ENCODE results near the gene BACE1-AS. TPM values are rescaled to one million over a fixed set of nuclear protein-coding genes. Genes with fewer than 3 reads are reported as not detected.
"Not testable (repeated sequence)": the region's sequence is repeated elsewhere in the genome, so short reads cannot be mapped to it uniquely, and the experiment has no call there.

Gene BACE1-AS
- total and polyA plus RNA-seq, 4 donors: 1.3 to 11.5 (median 7.4) TPM

GRCh38 chr11:117319214-117319840 is 28.2 kb downstream of the BACE1-AS start:
- DNase-seq: no peak
- 18 to 21% methylated on average over 5 of the region's 5 CpGs for WGBS, 2 donors
- Histone ChIP-seq H3K4me1 (ENCODE audit: control insufficient read depth in 1 of 2, insufficient read depth in 2 of 2, low read length in 2 of 2) (no peaks in the 10 kb centered on the region), H3K27ac (ENCODE audit: low read depth in 1 of 2, low read length in 2 of 2) (peak overlapping the region in 1 of 2 donors; percentile 7), H3K27me3 (ENCODE audit: control insufficient read depth in 1 of 2, insufficient read depth in 2 of 2, low read length in 1 of 2) (no peaks in the 10 kb centered on the region), H3K9me3 (ENCODE audit: control insufficient read depth, low read length) (no peaks in the 10 kb centered on the region), H3K4me3 (ENCODE audit: low read length in 2 of 2) (no peak overlapping the region), H3K36me3 (ENCODE audit: control insufficient read depth in 1 of 2, insufficient read depth in 2 of 2, low read length in 1 of 2) (no peaks in the 10 kb centered on the region)
- intact Hi-C loops (cut with DNase I): loop anchor here in 1 of 2 donors (5.0 kb wide), 1 partner anchor 87 kb away; the partner anchor contains the start of genes PCSK7 and RNF214
- no peak for ATAC-seq (ENCODE audit: low FRiP score)

GRCh38 chr11:117327255-117327566 is 36.1 kb downstream of the BACE1-AS start:
- not testable (repeated sequence) for H3K4me3 ChIP-seq (ENCODE audit: low read length in 2 of 2); H3K27me3 ChIP-seq (ENCODE audit: control insufficient read depth in 1 of 2, insufficient read depth in 2 of 2, low read length in 1 of 2); H3K36me3 ChIP-seq (ENCODE audit: control insufficient read depth in 1 of 2, insufficient read depth in 2 of 2, low read length in 1 of 2); ATAC-seq (ENCODE audit: low FRiP score); DNase-seq; H3K4me1 ChIP-seq (ENCODE audit: control insufficient read depth in 1 of 2, insufficient read depth in 2 of 2, low read length in 2 of 2); H3K27ac ChIP-seq (ENCODE audit: low read depth in 1 of 2, low read length in 2 of 2); H3K9me3 ChIP-seq (ENCODE audit: control insufficient read depth, low read length)
- 4 to 11% methylated on average over 5 of the region's 5 CpGs for WGBS, 2 donors
- intact Hi-C loops (cut with DNase I): loop anchor here in 1 of 2 donors (5.0 kb wide), 1 partner anchor 95 kb away; the partner anchor contains the start of genes PCSK7 and RNF214

GRCh38 chr11:117327567-117328374 is 36.6 kb downstream of the BACE1-AS start, which contains the start of gene CEP164:
Gene CEP164 (plus strand): TSS chr11:117327854. CDS start chr11:117338587, 10,733 bp downstream.
- ATAC-seq (ENCODE audit: low FRiP score): peak; percentile 97
- Histone ChIP-seq H3K9me3 (ENCODE audit: control insufficient read depth, low read length) (no peaks in the 10 kb centered on the region), H3K27me3 (ENCODE audit: control insufficient read depth in 1 of 2, insufficient read depth in 2 of 2, low read length in 1 of 2) (no peaks in the 10 kb centered on the region), H3K4me1 (ENCODE audit: control insufficient read depth in 1 of 2, insufficient read depth in 2 of 2, low read length in 2 of 2) (peaks cover 2 to 6% of the 10 kb centered on the region in 2 donors), H3K4me3 (ENCODE audit: low read length in 2 of 2) (peak within 1 kb of the TSS; percentile 59 to 90), H3K36me3 (ENCODE audit: control insufficient read depth in 1 of 2, insufficient read depth in 2 of 2, low read length in 1 of 2) (no peaks in the 10 kb centered on the region), H3K27ac (ENCODE audit: low read depth in 1 of 2, low read length in 2 of 2) (peak within 1 kb of the TSS; percentile 7 to 92)
- intact Hi-C loops (cut with DNase I): loop anchor here in 1 of 2 donors (5.0 kb wide), 1 partner anchor 95 kb away; the partner anchor contains the start of genes PCSK7 and RNF214
- WGBS, 2 donors: 1% methylated on average over 64 of the region's 64 CpGs
- DNase-seq: peak; percentile 98

- WGBS, 2 donors: 3 to 4% methylated on average over 15 of the region's 15 CpGs
- intact Hi-C loops (cut with DNase I): loop anchor here in 1 of 2 donors (5.0 kb wide), 1 partner anchor 96 kb away; the partner anchor contains the start of genes PCSK7 and RNF214
- Histone ChIP-seq H3K27ac (ENCODE audit: low read depth in 1 of 2, low read length in 2 of 2) (peak overlapping the region; percentile 7 to 92), H3K4me3 (ENCODE audit: low read length in 2 of 2) (peak overlapping the region; percentile 59 to 90), H3K9me3 (ENCODE audit: control insufficient read depth, low read length) (no peaks in the 10 kb centered on the region), H3K36me3 (ENCODE audit: control insufficient read depth in 1 of 2, insufficient read depth in 2 of 2, low read length in 1 of 2) (no peaks in the 10 kb centered on the region), H3K27me3 (ENCODE audit: control insufficient read depth in 1 of 2, insufficient read depth in 2 of 2, low read length in 1 of 2) (no peaks in the 10 kb centered on the region), H3K4me1 (ENCODE audit: control insufficient read depth in 1 of 2, insufficient read depth in 2 of 2, low read length in 2 of 2) (peaks cover 2 to 6% of the 10 kb centered on the region in 2 donors)
- DNase-seq: no peak
- peak; percentile 75 for ATAC-seq (ENCODE audit: low FRiP score)
These were observed 37.3 kb downstream of the BACE1-AS start for GRCh38 chr11:117328375-117329010.

GRCh38 chr11:117332843-117333242 is 41.7 kb downstream of the BACE1-AS start:
- Histone ChIP-seq H3K27me3 (ENCODE audit: control insufficient read depth in 1 of 2, insufficient read depth in 2 of 2, low read length in 1 of 2) (no peaks in the 10 kb centered on the region), H3K36me3 (ENCODE audit: control insufficient read depth in 1 of 2, insufficient read depth in 2 of 2, low read length in 1 of 2) (peaks cover 0 to 5% of the 10 kb centered on the region in 2 donors), H3K4me1 (ENCODE audit: control insufficient read depth in 1 of 2, insufficient read depth in 2 of 2, low read length in 2 of 2) (peaks cover 2 to 6% of the 10 kb centered on the region in 2 donors), H3K27ac (ENCODE audit: low read depth in 1 of 2, low read length in 2 of 2) (no peak overlapping the region), H3K4me3 (ENCODE audit: low read length in 2 of 2) (no peak overlapping the region), H3K9me3 (ENCODE audit: control insufficient read depth, low read length) (no peaks in the 10 kb centered on the region)
- ATAC-seq (ENCODE audit: low FRiP score): no peak
- WGBS, 2 donors: 48 to 80% methylated on average over 2 of the region's 2 CpGs
- no peak for DNase-seq
- intact Hi-C loops (cut with DNase I): no loop called here

GRCh38 chr11:117333917-117334316 is 42.8 kb downstream of the BACE1-AS start:
- no peak for DNase-seq
- intact Hi-C loops (cut with DNase I): no loop called here
- H3K27ac ChIP-seq (ENCODE audit: low read depth in 1 of 2, low read length in 2 of 2): no peak overlapping the region
- H3K27me3 ChIP-seq (ENCODE audit: control insufficient read depth in 1 of 2, insufficient read depth in 2 of 2, low read length in 1 of 2): no peaks in the 10 kb centered on the region
- H3K4me3 ChIP-seq (ENCODE audit: low read length in 2 of 2): no peak overlapping the region
- H3K4me1 ChIP-seq (ENCODE audit: control insufficient read depth in 1 of 2, insufficient read depth in 2 of 2, low read length in 2 of 2): peaks cover 2 to 5% of the 10 kb centered on the region in 2 donors
- 82 to 84% methylated on average over 9 of the region's 9 CpGs for WGBS, 2 donors
- H3K9me3 ChIP-seq (ENCODE audit: control insufficient read depth, low read length): no peaks in the 10 kb centered on the region
- peaks cover 0 to 5% of the 10 kb centered on the region in 2 donors for H3K36me3 ChIP-seq (ENCODE audit: control insufficient read depth in 1 of 2, insufficient read depth in 2 of 2, low read length in 1 of 2)
- no peak for ATAC-seq (ENCODE audit: low FRiP score)

GRCh38 chr11:117334896-117335295 is 43.8 kb downstream of the BACE1-AS start:
- no peaks in the 10 kb centered on the region for H3K9me3 ChIP-seq (ENCODE audit: control insufficient read depth, low read length)
- no peaks in the 10 kb centered on the region for H3K4me1 ChIP-seq (ENCODE audit: control insufficient read depth in 1 of 2, insufficient read depth in 2 of 2, low read length in 2 of 2)
- DNase-seq: no peak
- no peak overlapping the region for H3K4me3 ChIP-seq (ENCODE audit: low read length in 2 of 2)
- no peak overlapping the region for H3K27ac ChIP-seq (ENCODE audit: low read depth in 1 of 2, low read length in 2 of 2)
- H3K27me3 ChIP-seq (ENCODE audit: control insufficient read depth in 1 of 2, insufficient read depth in 2 of 2, low read length in 1 of 2): no peaks in the 10 kb centered on the region
- ATAC-seq (ENCODE audit: low FRiP score): no peak
- WGBS, 2 donors: 88 to 91% methylated on average over 6 of the region's 6 CpGs
- peaks cover 0 to 5% of the 10 kb centered on the region in 2 donors for H3K36me3 ChIP-seq (ENCODE audit: control insufficient read depth in 1 of 2, insufficient read depth in 2 of 2, low read length in 1 of 2)
- intact Hi-C loops (cut with DNase I): no loop called here

GRCh38 chr11:117335399-117335798 is 44.3 kb downstream of the BACE1-AS start:
- intact Hi-C loops (cut with DNase I): no loop called here
- DNase-seq (no peak), ATAC-seq (ENCODE audit: low FRiP score) (no peak)
- H3K27ac ChIP-seq (ENCODE audit: low read depth in 1 of 2, low read length in 2 of 2): no peak overlapping the region
- peaks cover 0 to 6% of the 10 kb centered on the region in 2 donors for H3K36me3 ChIP-seq (ENCODE audit: control insufficient read depth in 1 of 2, insufficient read depth in 2 of 2, low read length in 1 of 2)
- no peak overlapping the region for H3K4me3 ChIP-seq (ENCODE audit: low read length in 2 of 2)
- no peaks in the 10 kb centered on the region for H3K9me3 ChIP-seq (ENCODE audit: control insufficient read depth, low read length)
- 90 to 91% methylated on average over 5 of the region's 5 CpGs for WGBS, 2 donors
- H3K27me3 ChIP-seq (ENCODE audit: control insufficient read depth in 1 of 2, insufficient read depth in 2 of 2, low read length in 1 of 2): no peaks in the 10 kb centered on the region
- H3K4me1 ChIP-seq (ENCODE audit: control insufficient read depth in 1 of 2, insufficient read depth in 2 of 2, low read length in 2 of 2): no peaks in the 10 kb centered on the region

All from aorta (tissue), 5 donors.